Uterus (tissue), 4 donors: ENCODE results near the gene ZCCHC2. TPM values are rescaled to one million over a fixed set of nuclear protein-coding genes. Genes with fewer than 3 reads are reported as not detected.
A peak's percentile ranks its signal among the peaks of the same experiment; 100 is the strongest.

ENCODE experiments used
- DNase-seq, 2 donors: peaks; one replicate each; pipeline ENCODE4 v3.0.0-alpha.2; 2019 to 2020
- H3K27ac ChIP-seq, 2 donors: fragments of 200-600 bp; sonication (generic); 1 replicate in 1 of 2; 2 replicates in 1 of 2; pipeline ENCODE4 v1.5.1; 2016 to 2018
- H3K27me3 ChIP-seq, 2 donors: fragments of 200-600 bp; sonication (generic); one replicate each; pipeline ENCODE4 v1.5.1; 2018 to 2019; ENCODE audit warnings: control low read depth in 1 of 2
- H3K36me3 ChIP-seq, 2 donors: fragments of 200-600 bp; sonication (generic); one replicate each; pipeline ENCODE4 v1.5.1; 2019; ENCODE audit warnings: control low read depth in 1 of 2
- H3K4me1 ChIP-seq, 2 donors: fragments of 200-600 bp; sonication (generic); one replicate each; pipeline ENCODE4 v1.5.1; 2018 to 2019; ENCODE audit warnings: control low read depth in 1 of 2
- H3K4me3 ChIP-seq, 2 donors: fragments of 200-600 bp; sonication (generic); 1 replicate in 1 of 2; 2 replicates in 1 of 2; pipeline ENCODE4 v1.5.1; 2018 to 2019; ENCODE audit warnings: mild to moderate bottlenecking in 1 of 2
- H3K9me3 ChIP-seq, 2 donors: fragments of 200-600 bp; sonication (generic); one replicate each; pipeline ENCODE4 v1.5.1; 2019; ENCODE audit warnings: control low read depth in 1 of 2
- POLR2A ChIP-seq, 2 donors: fragments of 450-650 bp; IDR thresholded peaks; one replicate each; pipeline ENCODE4 v1.6.1; 2016; ENCODE audit warnings: antibody characterized with exemption in 2 of 2, mild to moderate bottlenecking in 1 of 2, moderate library complexity in 1 of 2
- intact Hi-C: fragments of 100-400 bp; cut with DNase I; formaldehyde crosslinking; loops from one replicate; pipeline ENCODE4 v1.15.1; 2023; ENCODE audit warnings: low total_unique reads
- total RNA-seq, 4 donors: library from RNA; depleted of rRNA in 3 of 4; stranded (reverse); fragments of >200 nt in 3 of 4; gene quantifications; one replicate each; pipeline versions ENCODE4 v1.1.0 to v1.2.4, GENCODE V29; 2014 to 2023
- TF ChIP-seq, protein P1 (sequence below), 4 experiments: fragments of 200-600 bp in 2 of 4; fragments of 450-650 bp in 2 of 4; sonication (generic) in 2 of 4; IDR thresholded peaks; one replicate each; pipeline ENCODE4 v1.5.1; 2016 to 2019; ENCODE audit warnings: antibody characterized with exemption in 4 of 4, mild to moderate bottlenecking in 2 of 4, moderate library complexity in 1 of 4
- donor health status: DM: yes; HTN: yes; CAD: no.

Gene ZCCHC2
- total RNA-seq, 4 donors from 2014 or later: 7.4 to 44.8 (median 15.5) TPM

DNA sequence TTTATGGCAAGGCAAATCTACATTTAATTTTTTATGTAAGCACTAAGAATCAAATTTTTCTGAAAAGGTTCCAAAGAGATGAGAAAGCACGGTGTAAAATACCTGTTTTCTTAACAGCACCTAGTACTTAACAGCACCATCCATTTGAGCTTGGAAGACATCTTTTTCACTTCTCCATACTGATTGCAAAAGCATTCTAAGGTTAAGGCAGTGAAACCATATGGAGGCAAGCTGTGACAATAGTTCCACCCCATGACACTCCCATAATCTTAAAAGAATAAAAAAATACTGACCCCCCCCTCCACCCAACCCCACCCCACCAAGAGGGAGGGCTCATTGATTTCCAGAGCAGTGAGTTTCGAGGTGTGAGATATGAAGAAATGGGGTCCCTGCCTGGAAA lies 60.6 kb downstream of the ZCCHC2 start:
- H3K27me3 ChIP-seq: no peaks in the 10 kb centered on the region
- no peaks in the 10 kb centered on the region for H3K36me3 ChIP-seq
- intact Hi-C loops: loop anchor here (10.0 kb wide), 1 partner anchor 121 kb away; no protein-coding TSS in a partner anchor
- no peaks in the 10 kb centered on the region for H3K9me3 ChIP-seq
- no peak for TF ChIP-seq POLR2A (IDR thresholded peaks at IDR 0.05)
- TF ChIP-seq, protein P1, sequence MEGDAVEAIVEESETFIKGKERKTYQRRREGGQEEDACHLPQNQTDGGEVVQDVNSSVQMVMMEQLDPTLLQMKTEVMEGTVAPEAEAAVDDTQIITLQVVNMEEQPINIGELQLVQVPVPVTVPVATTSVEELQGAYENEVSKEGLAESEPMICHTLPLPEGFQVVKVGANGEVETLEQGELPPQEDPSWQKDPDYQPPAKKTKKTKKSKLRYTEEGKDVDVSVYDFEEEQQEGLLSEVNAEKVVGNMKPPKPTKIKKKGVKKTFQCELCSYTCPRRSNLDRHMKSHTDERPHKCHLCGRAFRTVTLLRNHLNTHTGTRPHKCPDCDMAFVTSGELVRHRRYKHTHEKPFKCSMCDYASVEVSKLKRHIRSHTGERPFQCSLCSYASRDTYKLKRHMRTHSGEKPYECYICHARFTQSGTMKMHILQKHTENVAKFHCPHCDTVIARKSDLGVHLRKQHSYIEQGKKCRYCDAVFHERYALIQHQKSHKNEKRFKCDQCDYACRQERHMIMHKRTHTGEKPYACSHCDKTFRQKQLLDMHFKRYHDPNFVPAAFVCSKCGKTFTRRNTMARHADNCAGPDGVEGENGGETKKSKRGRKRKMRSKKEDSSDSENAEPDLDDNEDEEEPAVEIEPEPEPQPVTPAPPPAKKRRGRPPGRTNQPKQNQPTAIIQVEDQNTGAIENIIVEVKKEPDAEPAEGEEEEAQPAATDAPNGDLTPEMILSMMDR (IDR thresholded peaks at IDR 0.05): no peak
- H3K4me3 ChIP-seq: no peak overlapping the region
- no peak for DNase-seq
- no peaks in the 10 kb centered on the region for H3K4me1 ChIP-seq
- no peak overlapping the region for H3K27ac ChIP-seq

DNA sequence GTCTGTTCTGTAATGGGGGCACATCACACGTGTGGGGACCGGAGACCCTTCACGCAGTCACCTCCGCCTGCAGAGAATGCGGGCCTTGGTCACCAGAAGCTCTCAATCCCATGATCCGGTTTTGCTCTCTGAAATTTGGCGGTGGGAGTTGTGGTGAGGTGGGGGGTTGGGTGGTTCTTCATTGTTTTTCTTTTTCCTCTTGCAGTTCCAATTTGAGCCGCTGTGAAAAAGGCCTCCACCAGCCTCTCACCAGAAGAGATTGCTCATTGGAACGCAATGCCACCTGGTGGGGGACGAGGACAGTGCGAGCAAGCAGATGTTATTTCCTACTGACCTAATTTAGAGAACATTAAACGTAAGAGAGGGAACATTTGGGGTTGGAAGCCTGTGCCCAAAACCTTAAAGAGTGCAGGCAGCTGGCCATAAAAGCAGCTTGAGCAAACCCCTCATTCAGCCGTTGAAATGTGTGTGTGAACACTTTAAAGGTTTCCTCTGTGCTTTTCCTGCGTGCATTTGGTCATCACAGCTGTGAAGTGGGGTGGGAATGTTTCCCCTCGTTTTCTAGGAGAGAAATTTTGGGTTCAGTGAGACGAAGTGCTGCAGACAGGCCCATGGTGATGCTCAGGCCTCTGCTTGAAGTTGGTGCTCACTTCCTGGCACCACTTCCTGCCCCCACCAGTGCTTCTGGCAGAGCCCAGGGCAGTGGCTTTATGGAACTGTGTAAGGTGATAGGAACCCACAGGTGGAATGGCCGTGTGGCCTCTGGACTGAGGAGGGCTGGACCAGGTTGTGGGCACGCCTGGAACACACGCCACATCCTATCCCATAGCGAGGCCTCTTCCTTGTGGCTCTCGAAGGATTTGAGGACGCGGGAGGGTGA lies 61.7 kb downstream of the ZCCHC2 start:
- no peak overlapping the region for H3K4me3 ChIP-seq

DNA sequence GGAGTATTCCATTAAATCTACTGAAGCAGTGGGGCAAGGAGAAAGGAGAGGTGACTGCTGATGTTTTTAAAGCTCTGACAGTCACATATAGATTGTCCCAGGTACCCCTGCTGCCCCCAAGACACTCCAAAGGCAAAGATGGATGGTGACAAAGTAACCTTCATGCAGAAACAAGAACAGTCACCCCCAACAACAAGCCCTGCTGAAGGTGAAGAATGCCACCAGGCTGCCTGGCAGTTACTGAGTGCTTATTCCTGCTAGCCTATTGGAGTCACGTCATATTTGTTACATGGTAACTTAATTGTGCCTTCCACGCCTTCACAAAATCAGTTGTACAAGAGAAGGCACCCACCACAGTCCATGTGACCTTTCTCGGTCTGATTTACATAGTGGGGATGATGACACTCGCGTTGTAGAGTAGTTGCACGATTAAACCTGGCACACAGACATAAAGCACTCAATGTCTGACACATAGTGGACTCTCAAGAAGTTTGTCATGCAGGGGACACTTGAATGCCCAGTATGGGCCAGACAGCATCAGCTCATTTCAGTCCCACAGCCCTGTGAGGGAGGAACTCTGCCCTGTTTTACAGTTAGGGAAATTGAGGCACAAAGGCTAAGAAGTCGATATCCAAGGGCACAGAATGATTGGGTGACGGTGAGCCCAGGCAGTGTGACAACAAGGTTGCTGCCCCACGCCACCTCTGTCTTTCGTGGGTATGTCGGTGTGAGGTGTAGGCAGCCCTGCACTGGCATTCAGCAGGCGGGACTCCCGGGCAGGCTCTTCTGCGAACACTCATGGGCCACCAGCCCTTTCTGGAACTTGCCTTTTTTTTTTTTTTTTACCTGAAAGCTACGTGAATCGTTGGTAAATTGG lies 62.7 kb downstream of the ZCCHC2 start:
- no peaks in the 10 kb centered on the region for H3K9me3 ChIP-seq
- no peak for TF ChIP-seq POLR2A (IDR thresholded peaks at IDR 0.05)
- TF ChIP-seq, protein P1 (IDR thresholded peaks at IDR 0.05): no peak
- DNase-seq: no peak
- no peaks in the 10 kb centered on the region for H3K4me1 ChIP-seq
- H3K27ac ChIP-seq: no peak overlapping the region
- H3K4me3 ChIP-seq: no peak overlapping the region
- H3K36me3 ChIP-seq: no peaks in the 10 kb centered on the region
- no peaks in the 10 kb centered on the region for H3K27me3 ChIP-seq
- intact Hi-C loops: loop anchor here (5.0 to 10.0 kb wide), 2 partner anchors 119 to 397 kb away; no protein-coding TSS in a partner anchor

More for the DNA sequence above, 61.7 kb downstream of the ZCCHC2 start:
- H3K4me1 ChIP-seq: no peaks in the 10 kb centered on the region
- intact Hi-C loops: loop anchor here (5.0 to 10.0 kb wide), 2 partner anchors 120 to 398 kb away; no protein-coding TSS in a partner anchor
- H3K27me3 ChIP-seq: no peaks in the 10 kb centered on the region
- H3K36me3 ChIP-seq: no peaks in the 10 kb centered on the region
- no peaks in the 10 kb centered on the region for H3K9me3 ChIP-seq
- peak overlapping the region; percentile 48 to 64 for H3K27ac ChIP-seq
- DNase-seq: peak; percentile 89
- TF ChIP-seq, protein P1 (IDR thresholded peaks at IDR 0.05): peak; percentile 92 to 98 (median 96)
- TF ChIP-seq POLR2A (IDR thresholded peaks at IDR 0.05): no peak

DNA sequence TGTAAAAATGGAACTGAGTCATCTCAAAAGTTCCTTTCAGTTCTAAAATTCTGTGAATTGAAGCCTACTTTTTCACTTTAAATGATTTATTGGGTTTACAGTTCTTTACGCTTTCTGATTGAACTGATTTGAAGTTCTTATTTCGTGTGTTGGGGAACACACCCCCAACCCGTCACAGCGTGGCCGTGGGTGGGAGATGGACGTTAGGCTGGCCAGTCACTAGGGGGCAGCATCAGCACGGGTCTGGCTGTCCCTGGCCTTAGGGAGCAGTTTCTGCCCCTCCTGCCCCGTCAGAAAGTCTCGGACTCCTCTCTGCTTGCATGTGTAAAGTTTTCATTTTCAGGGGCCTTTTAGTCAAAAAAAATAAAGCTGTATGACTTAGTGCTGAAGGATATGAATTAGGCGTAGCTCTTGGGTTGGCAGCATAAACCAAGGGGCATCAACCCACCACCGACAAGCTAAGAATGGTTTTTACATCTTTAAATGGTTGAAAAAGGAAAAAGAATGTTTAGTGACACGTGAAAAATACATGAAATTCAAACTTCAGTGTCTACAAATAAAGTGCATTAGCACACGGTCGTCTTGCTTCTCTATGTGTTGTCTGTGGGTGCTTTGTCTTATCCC lies 63.4 kb downstream of the ZCCHC2 start:
- intact Hi-C loops: loop anchor here (5.0 to 10.0 kb wide), 2 partner anchors 119 to 396 kb away; no protein-coding TSS in a partner anchor
- Histone ChIP-seq H3K4me1 (no peaks in the 10 kb centered on the region), H3K27me3 (no peaks in the 10 kb centered on the region), H3K27ac (no peak overlapping the region), H3K4me3 (no peak overlapping the region), H3K9me3 (no peaks in the 10 kb centered on the region), H3K36me3 (no peaks in the 10 kb centered on the region)
- DNase-seq: peak; percentile 60 to 64
- TF ChIP-seq, protein P1 (IDR thresholded peaks at IDR 0.05): peak; percentile 63 to 79 (median 72)
- no peak for TF ChIP-seq POLR2A (IDR thresholded peaks at IDR 0.05)
